GM10266 (cell line): Measurements from ENCODE around the gene FOXP1.
A peak's percentile ranks its signal among the peaks of the same experiment; 100 is the strongest.

Experiments used
- DNase-seq: peaks from one replicate; pipeline ENCODE4 v3.0.0; 2012; ENCODE audit errors: extremely low spot score
- CTCF ChIP-seq: IDR thresholded peaks from 2 replicates; pipeline ENCODE4 v1.5.1; 2012; ENCODE audit warnings: mild to moderate bottlenecking, low read depth; ENCODE audit not compliant: control insufficient read depth, insufficient read depth; ENCODE audit errors: missing control alignments

Gene FOXP1

DNA sequence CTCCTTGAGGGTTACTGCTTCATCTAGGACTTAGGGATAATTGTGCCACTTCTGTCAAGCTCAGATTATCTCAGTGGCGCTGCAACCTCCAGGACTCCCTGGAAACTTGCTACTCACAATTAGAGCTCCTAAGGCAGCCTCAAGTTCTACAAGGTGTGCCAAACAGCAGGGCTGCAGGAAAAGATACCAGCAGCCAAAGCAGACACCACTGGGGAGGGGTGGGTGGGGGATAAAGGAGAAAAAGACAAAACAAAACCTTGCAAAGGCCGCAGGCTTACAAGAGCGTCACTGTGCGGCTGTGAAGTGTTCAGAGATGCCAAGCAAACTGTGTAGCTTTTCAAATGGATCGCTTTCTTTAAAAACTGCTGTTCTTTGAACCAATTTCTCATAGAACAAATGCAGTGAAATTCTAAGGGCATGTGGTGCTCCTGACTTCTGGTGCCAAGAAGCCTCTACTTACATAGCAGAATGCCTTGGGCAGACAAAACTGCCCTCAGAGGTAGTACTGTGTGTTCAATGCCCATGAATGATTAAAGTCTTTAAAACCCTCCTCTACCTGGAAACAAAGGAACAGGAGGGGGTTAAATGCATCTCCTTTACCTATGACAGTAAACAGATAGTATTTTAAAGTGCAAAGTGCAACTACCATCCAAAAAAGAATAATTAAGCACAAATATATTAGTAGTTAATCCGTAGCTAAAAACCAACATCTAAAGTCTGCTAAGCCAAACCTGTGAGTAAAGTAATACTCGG lies 353.4 kb downstream of the FOXP1 start:
- TF ChIP-seq CTCF = no peak
- no peak for DNase-seq

- no peak for DNase-seq
- TF ChIP-seq CTCF = no peak
These were observed 355.2 kb downstream of the FOXP1 start for GRCh38 chr3:71228156-71228866.

GRCh38 chr3:71227270-71227661 lies 356.3 kb downstream of the FOXP1 start:
- DNase-seq = no peak

GRCh38 chr3:71226565-71227269 lies 356.8 kb downstream of the FOXP1 start:
- TF ChIP-seq CTCF = no peak
- DNase-seq = peak; percentile 47

More at GRCh38 chr3:71227270-71227661, 356.3 kb downstream of the FOXP1 start:
- TF ChIP-seq CTCF = no peak

GRCh38 chr3:71225951-71226564 lies 357.5 kb downstream of the FOXP1 start:
- no peak for TF ChIP-seq CTCF
- DNase-seq = no peak

DNA sequence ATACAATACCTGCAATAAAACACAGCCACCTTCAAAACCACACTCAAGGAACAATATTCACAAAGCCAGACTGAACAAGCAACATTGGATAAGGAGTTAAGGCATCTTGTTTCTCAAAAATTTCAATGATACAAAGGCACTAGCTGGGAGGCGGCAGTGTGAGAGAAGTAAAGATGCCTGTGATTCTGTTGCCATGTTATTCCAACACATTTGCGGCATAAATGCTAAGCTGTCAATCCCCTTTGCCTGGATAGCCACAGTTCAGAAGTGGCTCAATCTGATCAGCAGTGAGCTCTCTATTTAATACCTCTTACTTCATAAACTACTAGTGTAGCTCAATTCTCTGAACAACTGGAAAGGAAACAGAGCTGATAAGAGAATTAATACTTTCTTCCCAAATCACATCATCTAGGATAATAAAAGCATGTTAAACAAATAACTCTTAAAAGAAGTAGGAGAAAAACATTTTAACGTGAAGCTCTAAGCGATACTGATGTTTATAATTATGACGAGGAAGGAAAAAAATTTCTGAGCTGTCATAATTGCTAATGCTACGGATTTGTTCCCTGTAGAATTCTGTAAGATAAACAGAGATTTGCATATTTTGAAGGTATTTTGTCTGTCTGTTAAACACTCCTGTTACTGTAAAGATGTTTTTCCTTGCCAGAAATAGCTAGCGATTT lies 358.4 kb downstream of the FOXP1 start:
- DNase-seq = no peak
- TF ChIP-seq CTCF = no peak
